Upper lobe of left lung (tissue), 6 donors: Measurements from ENCODE around the gene PUM2. TPM values are rescaled to one million over a fixed set of nuclear protein-coding genes. Genes with fewer than 3 reads are reported as not detected.
A peak's percentile ranks its signal among the peaks of the same experiment; 100 is the strongest.

Experiments
- ATAC-seq, 2 donors: fragments of 200-7000 bp; cut with Tn5 transposase; one replicate each; pipeline ENCODE4 v1.9.1; 2022; ENCODE audit warnings: mild to moderate bottlenecking in 2 of 2, moderate library complexity in 2 of 2; ENCODE audit not compliant: low FRiP score in 2 of 2
- DNase-seq, 2 donors: peaks; one replicate each; pipeline ENCODE4 v3.0.0-alpha.2; 2019 to 2020
- H3K27ac ChIP-seq, 4 donors: fragments of 200-600 bp; sonication (generic); one replicate each; pipeline ENCODE4 v1.5.1; 2016 to 2019
- H3K27me3 ChIP-seq, 4 donors: fragments of 200-600 bp; sonication (generic); one replicate each; pipeline ENCODE4 v1.5.1; 2017 to 2019
- H3K36me3 ChIP-seq, 4 donors: fragments of 200-600 bp; sonication (generic); one replicate each; pipeline ENCODE4 v1.5.1; 2016 to 2019
- H3K4me1 ChIP-seq, 4 donors: fragments of 200-600 bp; sonication (generic); one replicate each; pipeline ENCODE4 v1.5.1; 2018 to 2019
- H3K4me3 ChIP-seq, 4 donors: fragments of 200-600 bp; sonication (generic); one replicate each; pipeline ENCODE4 v1.5.1; 2017 to 2019; ENCODE audit warnings: mild to moderate bottlenecking in 2 of 4, moderate library complexity in 1 of 4
- H3K9me3 ChIP-seq, 4 donors: fragments of 200-600 bp; sonication (generic); one replicate each; pipeline ENCODE4 v1.5.1; 2018 to 2019
- EP300 ChIP-seq, 4 donors: sonication (generic); formaldehyde crosslinking; IDR thresholded peaks; one replicate each; pipeline ENCODE4 v1.5.1; 2017; ENCODE audit warnings: antibody characterized with exemption in 4 of 4, control low read depth in 2 of 4
- POLR2A ChIP-seq, 4 donors: fragments of 450-650 bp; IDR thresholded peaks; one replicate each; pipeline ENCODE4 v1.5.1; 2016 to 2017; ENCODE audit warnings: antibody characterized with exemption in 4 of 4, mild to moderate bottlenecking in 2 of 4
- POLR2AphosphoS5 ChIP-seq, 2 donors: sonication (generic); formaldehyde crosslinking; IDR thresholded peaks; one replicate each; pipeline ENCODE4 v1.5.1; 2017; ENCODE audit warnings: antibody characterized with exemption in 2 of 2
- WGBS, 2 donors: methylation state at CpG; one replicate each; pipeline ENCODE4 v1.1.5; 2017 to 2018; 5-methylcytosine and 5-hydroxymethylcytosine counted together
- total RNA-seq, 6 donors: library from RNA; depleted of rRNA in 4 of 6; stranded (reverse); fragments of >200 nt in 4 of 6; gene quantifications; one replicate each; pipeline versions ENCODE4 v1.1.0 to v1.2.1, GENCODE V29; 2016 to 2021
- TF ChIP-seq, protein P1 (sequence below), 6 experiments: fragments of 450-650 bp in 4 of 6; fragments of 200-600 bp in 2 of 6; sonication (generic) in 2 of 6; IDR thresholded peaks; one replicate each; pipeline ENCODE4 v1.5.1; 2016 to 2019; ENCODE audit warnings: antibody characterized with exemption in 6 of 6
- donor health status: DM: no; HTN: no; CAD: no; lungs with moderate emphysema.
- donor health status: DM: no; HTN: yes; CAD: no; lungs with severe emphysema.

Gene PUM2
- total RNA-seq, 6 donors from 2014 or later = 33.1 to 114 (median 86.6) TPM

- Histone ChIP-seq H3K4me3 (no peak overlapping the region), H3K4me1 (peaks cover 0 to 6% (median 5%) of the 10 kb centered on the region in 4 donors), H3K9me3 (no peaks in the 10 kb centered on the region), H3K36me3 (no peaks in the 10 kb centered on the region), H3K27ac (no peak overlapping the region), H3K27me3 (no peaks in the 10 kb centered on the region)
- DNase-seq (no peak), ATAC-seq (no peak)
- 97 to 99% methylated on average over 6 of the region's 6 CpGs for WGBS, 2 donors
- no peak for TF ChIP-seq EP300 (IDR thresholded peaks at IDR 0.05)
- TF ChIP-seq POLR2A (IDR thresholded peaks at IDR 0.05) = no peak
- TF ChIP-seq POLR2AphosphoS5 (IDR thresholded peaks at IDR 0.05) = no peak
- TF ChIP-seq, protein P1, sequence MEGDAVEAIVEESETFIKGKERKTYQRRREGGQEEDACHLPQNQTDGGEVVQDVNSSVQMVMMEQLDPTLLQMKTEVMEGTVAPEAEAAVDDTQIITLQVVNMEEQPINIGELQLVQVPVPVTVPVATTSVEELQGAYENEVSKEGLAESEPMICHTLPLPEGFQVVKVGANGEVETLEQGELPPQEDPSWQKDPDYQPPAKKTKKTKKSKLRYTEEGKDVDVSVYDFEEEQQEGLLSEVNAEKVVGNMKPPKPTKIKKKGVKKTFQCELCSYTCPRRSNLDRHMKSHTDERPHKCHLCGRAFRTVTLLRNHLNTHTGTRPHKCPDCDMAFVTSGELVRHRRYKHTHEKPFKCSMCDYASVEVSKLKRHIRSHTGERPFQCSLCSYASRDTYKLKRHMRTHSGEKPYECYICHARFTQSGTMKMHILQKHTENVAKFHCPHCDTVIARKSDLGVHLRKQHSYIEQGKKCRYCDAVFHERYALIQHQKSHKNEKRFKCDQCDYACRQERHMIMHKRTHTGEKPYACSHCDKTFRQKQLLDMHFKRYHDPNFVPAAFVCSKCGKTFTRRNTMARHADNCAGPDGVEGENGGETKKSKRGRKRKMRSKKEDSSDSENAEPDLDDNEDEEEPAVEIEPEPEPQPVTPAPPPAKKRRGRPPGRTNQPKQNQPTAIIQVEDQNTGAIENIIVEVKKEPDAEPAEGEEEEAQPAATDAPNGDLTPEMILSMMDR (IDR thresholded peaks at IDR 0.05) = no peak
Observed at GRCh38 chr2:20359096-20359495, 8.5 kb upstream of the PUM2 start.

DNA sequence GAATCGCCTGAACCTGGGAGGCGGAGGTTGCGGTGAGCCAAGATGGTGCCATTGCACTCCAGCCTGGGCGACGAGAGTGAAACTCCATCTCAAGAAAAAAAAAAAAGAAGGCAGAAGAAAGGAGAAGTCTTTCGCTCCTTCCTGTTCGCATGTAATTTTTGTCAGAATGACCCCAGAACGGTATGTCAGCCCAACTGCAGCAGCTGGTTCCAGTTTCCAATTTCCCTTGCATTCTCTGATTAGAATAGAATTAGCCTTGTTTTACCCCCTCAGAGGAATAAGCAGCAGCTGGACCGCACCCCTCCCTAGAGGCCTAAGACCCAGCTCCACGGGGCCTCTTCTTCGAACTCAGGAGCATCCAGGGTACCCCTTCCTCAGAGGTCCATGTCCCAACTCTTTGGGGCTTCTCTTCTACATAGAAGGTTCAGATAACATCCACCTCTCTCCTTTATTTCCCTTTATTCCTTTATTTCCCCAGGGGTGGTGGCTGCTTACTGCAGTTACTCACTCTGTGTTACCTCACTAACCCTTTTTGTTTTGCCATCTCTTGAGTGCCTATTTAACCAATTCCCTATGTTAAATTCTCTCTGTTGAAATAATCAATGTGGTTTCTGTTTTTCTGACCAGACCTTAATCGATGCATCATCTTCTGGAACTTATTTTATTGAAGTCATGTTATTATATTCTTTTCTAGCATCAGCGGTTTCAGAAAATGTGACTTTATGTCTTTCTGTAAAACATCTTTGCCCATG is 7.2 kb upstream of the PUM2 start:
- no peaks in the 10 kb centered on the region for H3K36me3 ChIP-seq
- 75 to 87% methylated on average over 13 of the region's 13 CpGs for WGBS, 2 donors
- DNase-seq = no peak
- no peak overlapping the region for H3K27ac ChIP-seq
- peaks cover 0 to 6% (median 5%) of the 10 kb centered on the region in 4 donors for H3K4me1 ChIP-seq
- no peak for ATAC-seq
- H3K4me3 ChIP-seq = no peak overlapping the region
- no peaks in the 10 kb centered on the region for H3K9me3 ChIP-seq
- H3K27me3 ChIP-seq = no peaks in the 10 kb centered on the region
- TF ChIP-seq EP300 (IDR thresholded peaks at IDR 0.05) = no peak
- TF ChIP-seq, protein P1 (IDR thresholded peaks at IDR 0.05) = no peak
- no peak for TF ChIP-seq POLR2A (IDR thresholded peaks at IDR 0.05)
- no peak for TF ChIP-seq POLR2AphosphoS5 (IDR thresholded peaks at IDR 0.05)

GRCh38 chr2:20356042-20356441 is 5.4 kb upstream of the PUM2 start:
- Histone ChIP-seq H3K36me3 (no peaks in the 10 kb centered on the region), H3K27me3 (no peaks in the 10 kb centered on the region), H3K4me3 (no peak overlapping the region), H3K27ac (no peak overlapping the region), H3K9me3 (no peaks in the 10 kb centered on the region), H3K4me1 (peaks cover 12 to 14% (median 13%) of the 10 kb centered on the region in 4 donors)
- ATAC-seq (peak in 1 of 2 donors; percentile 66), DNase-seq (peak in 1 of 2 donors; percentile 58)
- 62 to 73% methylated on average over 3 of the region's 3 CpGs for WGBS, 2 donors
- no peak for TF ChIP-seq POLR2A (IDR thresholded peaks at IDR 0.05)
- TF ChIP-seq EP300 (IDR thresholded peaks at IDR 0.05) = no peak
- TF ChIP-seq, protein P1 (IDR thresholded peaks at IDR 0.05) = no peak
- TF ChIP-seq POLR2AphosphoS5 (IDR thresholded peaks at IDR 0.05) = no peak

GRCh38 chr2:20355131-20355530 is 4.5 kb upstream of the PUM2 start:
- Histone ChIP-seq H3K4me3 (no peak overlapping the region), H3K9me3 (no peaks in the 10 kb centered on the region), H3K36me3 (no peaks in the 10 kb centered on the region), H3K27me3 (no peaks in the 10 kb centered on the region), H3K27ac (no peak overlapping the region), H3K4me1 (peaks cover 9 to 12% (median 10%) of the 10 kb centered on the region in 4 donors)
- TF ChIP-seq, protein P1 (IDR thresholded peaks at IDR 0.05) = no peak
- TF ChIP-seq EP300 (IDR thresholded peaks at IDR 0.05) (no peak), POLR2AphosphoS5 (IDR thresholded peaks at IDR 0.05) (no peak)
- WGBS, 2 donors = 84 to 86% methylated on average over 2 of the region's 2 CpGs
- ATAC-seq = no peak
- DNase-seq = no peak
